ENCODE data around the gene USP9X.
A peak's percentile ranks its signal among the peaks of the same experiment; 100 is the strongest.

DNA sequence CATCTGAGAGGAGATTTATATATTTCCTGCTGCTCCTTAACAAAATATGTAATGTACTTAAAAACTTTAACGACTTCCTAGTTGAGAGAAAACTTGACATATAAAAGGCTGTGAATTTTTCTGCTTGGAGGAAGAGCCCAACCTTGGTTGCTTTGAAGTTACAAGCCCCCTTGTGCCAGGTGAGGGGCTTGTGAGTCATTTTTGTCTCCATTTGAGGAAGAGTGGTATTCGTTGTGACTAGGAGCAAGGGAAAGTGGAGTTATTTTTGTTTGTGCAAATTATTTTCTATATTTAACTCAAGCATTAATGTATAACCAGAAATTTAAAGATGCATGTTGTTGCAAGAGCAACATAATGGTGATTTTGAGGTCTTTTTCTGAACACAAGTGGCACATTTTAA lies 149.7 kb downstream of the USP9X start:
- TF ChIP-seq, protein P1, sequence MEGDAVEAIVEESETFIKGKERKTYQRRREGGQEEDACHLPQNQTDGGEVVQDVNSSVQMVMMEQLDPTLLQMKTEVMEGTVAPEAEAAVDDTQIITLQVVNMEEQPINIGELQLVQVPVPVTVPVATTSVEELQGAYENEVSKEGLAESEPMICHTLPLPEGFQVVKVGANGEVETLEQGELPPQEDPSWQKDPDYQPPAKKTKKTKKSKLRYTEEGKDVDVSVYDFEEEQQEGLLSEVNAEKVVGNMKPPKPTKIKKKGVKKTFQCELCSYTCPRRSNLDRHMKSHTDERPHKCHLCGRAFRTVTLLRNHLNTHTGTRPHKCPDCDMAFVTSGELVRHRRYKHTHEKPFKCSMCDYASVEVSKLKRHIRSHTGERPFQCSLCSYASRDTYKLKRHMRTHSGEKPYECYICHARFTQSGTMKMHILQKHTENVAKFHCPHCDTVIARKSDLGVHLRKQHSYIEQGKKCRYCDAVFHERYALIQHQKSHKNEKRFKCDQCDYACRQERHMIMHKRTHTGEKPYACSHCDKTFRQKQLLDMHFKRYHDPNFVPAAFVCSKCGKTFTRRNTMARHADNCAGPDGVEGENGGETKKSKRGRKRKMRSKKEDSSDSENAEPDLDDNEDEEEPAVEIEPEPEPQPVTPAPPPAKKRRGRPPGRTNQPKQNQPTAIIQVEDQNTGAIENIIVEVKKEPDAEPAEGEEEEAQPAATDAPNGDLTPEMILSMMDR (IDR thresholded peaks at IDR 0.05; ENCODE audit: low read depth, low read length): no peak
- TF ChIP-seq EZH2phosphoT487 (IDR thresholded peaks at IDR 0.05; ENCODE audit: low read depth): 0 out of 2 replicates have a peak, but pooled peaks have one; percentile 35
